ENCODE measurements around the gene DYDC2.

DNA sequence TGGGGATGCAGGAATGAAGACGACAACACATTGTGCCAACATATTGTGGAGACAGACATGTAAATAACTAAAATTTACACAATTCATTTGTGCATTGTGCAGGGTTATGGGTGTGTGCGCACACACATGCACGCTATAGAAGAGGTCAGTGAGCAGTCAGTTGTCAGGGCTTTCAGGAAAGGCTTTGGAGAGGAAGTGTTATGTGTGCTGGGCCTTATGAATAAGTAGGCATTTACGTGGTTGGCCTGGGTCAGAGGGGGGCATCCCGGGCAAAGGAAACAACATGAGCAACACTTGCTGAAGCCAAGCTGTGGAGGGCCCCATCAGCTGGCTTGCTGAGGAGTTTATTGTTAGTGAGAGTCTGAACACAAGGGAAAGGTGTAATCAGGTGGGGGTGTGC, 55.9 kb downstream of the DYDC2 start:
- TF ChIP-seq, protein P1, sequence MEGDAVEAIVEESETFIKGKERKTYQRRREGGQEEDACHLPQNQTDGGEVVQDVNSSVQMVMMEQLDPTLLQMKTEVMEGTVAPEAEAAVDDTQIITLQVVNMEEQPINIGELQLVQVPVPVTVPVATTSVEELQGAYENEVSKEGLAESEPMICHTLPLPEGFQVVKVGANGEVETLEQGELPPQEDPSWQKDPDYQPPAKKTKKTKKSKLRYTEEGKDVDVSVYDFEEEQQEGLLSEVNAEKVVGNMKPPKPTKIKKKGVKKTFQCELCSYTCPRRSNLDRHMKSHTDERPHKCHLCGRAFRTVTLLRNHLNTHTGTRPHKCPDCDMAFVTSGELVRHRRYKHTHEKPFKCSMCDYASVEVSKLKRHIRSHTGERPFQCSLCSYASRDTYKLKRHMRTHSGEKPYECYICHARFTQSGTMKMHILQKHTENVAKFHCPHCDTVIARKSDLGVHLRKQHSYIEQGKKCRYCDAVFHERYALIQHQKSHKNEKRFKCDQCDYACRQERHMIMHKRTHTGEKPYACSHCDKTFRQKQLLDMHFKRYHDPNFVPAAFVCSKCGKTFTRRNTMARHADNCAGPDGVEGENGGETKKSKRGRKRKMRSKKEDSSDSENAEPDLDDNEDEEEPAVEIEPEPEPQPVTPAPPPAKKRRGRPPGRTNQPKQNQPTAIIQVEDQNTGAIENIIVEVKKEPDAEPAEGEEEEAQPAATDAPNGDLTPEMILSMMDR (conservative IDR thresholded peaks at IDR 0.05; ENCODE audit: low read length) = no peak
- no peak for TF ChIP-seq EZH2phosphoT487 (IDR thresholded peaks at IDR 0.05; ENCODE audit: borderline replicate concordance)

Data from Loucy (cell line).